Epithelial cell of alveolus of lung (primary cell): Measurements from ENCODE around the gene ARL17B. TPM values are rescaled to one million over a fixed set of nuclear protein-coding genes. Genes with fewer than 3 reads are reported as not detected.

ENCODE experiments used
- total RNA-seq: library from RNA; depleted of rRNA; stranded (reverse); fragments of >200 nt; gene quantifications from 2 replicates; pipeline ENCODE4 v1.2.1, GENCODE V29; 2015

ARL17B gene
- 8.5 and 9.3 TPM in 2 replicates for total RNA-seq

DNA sequence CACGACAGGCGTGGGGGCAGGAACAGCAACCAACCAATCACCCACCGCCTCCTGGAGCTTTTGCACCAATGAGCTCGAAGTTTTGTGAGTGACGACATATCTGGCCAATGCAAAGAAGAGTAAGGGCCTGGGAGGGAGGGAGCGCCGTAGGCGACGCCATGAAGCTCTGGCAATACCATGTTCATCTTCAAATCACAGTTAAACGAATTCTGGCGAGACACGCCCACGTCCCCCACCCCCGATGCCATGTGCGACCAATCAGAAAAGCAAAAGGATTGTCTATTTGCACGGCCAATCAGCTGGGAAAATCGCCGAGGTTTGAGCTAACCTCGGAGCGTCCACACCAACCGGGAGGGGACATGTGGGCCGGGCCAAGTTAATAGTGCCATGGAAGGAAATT, at the start of gene ARL17B:
TSS of gene ARL17B (minus strand) at position 12 of the 400 bp plus-strand sequence. CDS start 3,369 bp downstream, outside the sequence.

DNA sequence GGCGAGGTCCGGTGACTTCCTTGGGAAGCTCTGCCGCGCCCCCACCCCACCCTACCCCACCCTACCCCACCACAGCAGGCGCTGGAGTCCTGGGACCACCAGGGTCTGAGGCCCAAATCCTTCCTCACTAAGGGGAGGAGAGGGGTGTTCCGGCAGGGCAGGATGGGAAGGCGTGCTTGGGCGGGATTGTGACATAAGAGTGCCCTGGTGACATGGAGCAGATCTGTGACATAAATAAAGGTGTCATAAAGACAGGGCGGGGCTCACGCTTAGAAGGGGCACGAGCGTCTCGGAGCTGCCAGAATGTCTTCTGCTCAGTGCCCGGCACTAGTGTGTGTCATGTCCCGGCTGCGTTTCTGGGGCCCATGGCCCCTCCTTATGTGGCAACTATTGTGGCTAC, 66.7 kb downstream of the ARL17B start, which contains the start of gene LRRC37A:
TSS of gene LRRC37A (plus strand) at position 301 of the 400 bp plus-strand sequence. CDS start at position 304, 3 bp downstream.

Other genes starting within 250 kb of the ARL17B start
- gene KANSL1, start 168.3 kb downstream of the ARL17B start, total RNA-seq, result 19.0 and 58.4 TPM in 2 replicates
- 0.65 and 0.72 TPM in 2 replicates for gene LRRC37A, start 66.6 kb downstream of the ARL17B start, total RNA-seq
- gene LRRC37A2, start 150.7 kb upstream of the ARL17B start, total RNA-seq, result 1.9 and 11.2 TPM in 2 replicates
- gene ARL17A, start 217.9 kb upstream of the ARL17B start, total RNA-seq, result 2.2 and 7.7 TPM in 2 replicates
- gene NSF, start 228.9 kb upstream of the ARL17B start, total RNA-seq, result 18.8 and 20.8 TPM in 2 replicates